SK-N-SH (cell line): ENCODE measurements around the gene ERCC5. TPM values are rescaled to one million over a fixed set of nuclear protein-coding genes. Genes with fewer than 3 reads are reported as not detected.

Source experiments
- CTCF ChIA-PET: fragments of 300-600, 350-600 bp; formaldehyde crosslinking; extraction: SDS; loops from one replicate; lab custom pipeline; 2021; lab: Yijun Ruan, JAX
- POLR2A ChIA-PET: fragments of 350-600 bp; sonication (Branson Sonifier 250); formaldehyde crosslinking; extraction: SDS; loops from one replicate; lab custom pipeline; 2020; ENCODE audit warnings: antibody characterized with exemption, inconsistent platforms; lab: Yijun Ruan, JAX
- DNase-seq: peaks from one replicate; pipeline ENCODE4 v3.0.0; 2012
- H2AFZ ChIP-seq: fragments of 200-600 bp; sonication (generic); 2 replicates; pipeline ENCODE4 v1.8.1; 2016; ENCODE audit warnings: antibody characterized with exemption, mild to moderate bottlenecking, low read depth
- H3F3A ChIP-seq: fragments of 200-600 bp; sonication (generic); replicated peaks from 2 replicates; pipeline ENCODE3; 2016; ENCODE audit warnings: antibody characterized with exemption, mild to moderate bottlenecking; ENCODE audit not compliant: insufficient read depth
- H3K27ac ChIP-seq, 2 experiments: fragments of 200-500 bp in 1 of 2; fragments of 200-600 bp in 1 of 2; sonication (Bioruptor generic) in 1 of 2; sonication (generic), shearing (Covaris generic) in 1 of 2; 2 replicates each; pipeline versions ENCODE4 v1.5.1 to v1.6.1; 2014 to 2016; ENCODE audit warnings: low read depth in 2 of 2, inconsistent platforms in 1 of 2, low read length in 1 of 2, mild to moderate bottlenecking in 1 of 2, mixed read lengths in 1 of 2
- H3K27me3 ChIP-seq: fragments of 200-600 bp; sonication (generic), shearing (Covaris generic); 2 replicates; pipeline ENCODE4 v1.6.1; 2016; ENCODE audit warnings: mixed run types; ENCODE audit not compliant: insufficient read depth
- H3K36me3 ChIP-seq, 2 experiments: fragments of 200-500 bp in 1 of 2; fragments of 200-600 bp in 1 of 2; sonication (Bioruptor generic) in 1 of 2; sonication (generic) in 1 of 2; replicated peaks in 1 of 2; 2 replicates each; pipeline versions ENCODE3 to v1.5.1; 2014 to 2016; ENCODE audit warnings: low read length in 1 of 2, mild to moderate bottlenecking in 1 of 2; ENCODE audit not compliant: insufficient read depth in 2 of 2, control insufficient read depth in 1 of 2
- H3K4me1 ChIP-seq, 2 experiments: fragments of 200-500 bp in 1 of 2; fragments of 200-600 bp in 1 of 2; sonication (Bioruptor generic) in 1 of 2; sonication (generic), shearing (Covaris generic) in 1 of 2; 2 replicates each; pipeline versions ENCODE4 v1.5.1 to v1.6.1; 2014 to 2016; ENCODE audit warnings: low read depth in 1 of 2, low read length in 1 of 2, mixed run types in 1 of 2; ENCODE audit not compliant: insufficient read depth in 2 of 2, control insufficient read depth in 1 of 2
- H3K4me2 ChIP-seq: fragments of 200-600 bp; sonication (generic), shearing (Covaris generic); 2 replicates; pipeline ENCODE4 v1.6.1; 2017; ENCODE audit warnings: mixed run types
- H3K4me3 ChIP-seq, 2 experiments: fragments of 200-500 bp in 1 of 2; fragments of 200-600 bp in 1 of 2; sonication (Bioruptor generic) in 1 of 2; sonication (generic), shearing (Covaris generic) in 1 of 2; 2 replicates each; pipeline versions ENCODE4 v1.5.1 to v1.8.1; 2014 to 2016; ENCODE audit warnings: low read depth in 2 of 2, inconsistent platforms in 1 of 2, low read length in 1 of 2, mild to moderate bottlenecking in 1 of 2, mixed read lengths in 1 of 2, moderate library complexity in 1 of 2
- H3K79me2 ChIP-seq: fragments of 200-600 bp; sonication (generic); 2 replicates; pipeline ENCODE4 v1.8.1; 2017; ENCODE audit warnings: mild to moderate bottlenecking; ENCODE audit not compliant: insufficient read depth
- H3K9ac ChIP-seq: fragments of 200-600 bp; sonication (generic); 2 replicates; pipeline ENCODE4 v1.6.1; 2017; ENCODE audit warnings: mixed run types
- H3K9me2 ChIP-seq: fragments of 200-600 bp; sonication (generic); 2 replicates; pipeline ENCODE4 v1.6.1; 2017; ENCODE audit warnings: mixed run types
- H3K9me3 ChIP-seq: fragments of 200-600 bp; sonication (generic); 2 replicates; pipeline ENCODE4 v1.6.1; 2017; ENCODE audit warnings: mixed run types, mild to moderate bottlenecking, moderate library complexity
- H4K20me1 ChIP-seq: fragments of 200-600 bp; sonication (generic); 2 replicates; pipeline ENCODE4 v1.6.1; 2017; ENCODE audit warnings: mild to moderate bottlenecking, mixed run types; ENCODE audit not compliant: insufficient read depth
- CHD2 ChIP-seq: fragments of 150-350 bp; IDR thresholded peaks from 2 replicates; pipeline ENCODE4 v1.6.1; 2018; ENCODE audit warnings: low read length; ENCODE audit not compliant: partially characterized antibody
- CTCF ChIP-seq: fragments of 200-600 bp; sonication (generic); IDR thresholded peaks from 2 replicates; pipeline ENCODE4 v1.6.1; 2017; ENCODE audit warnings: antibody characterized with exemption, mild to moderate bottlenecking, moderate library complexity
- ELF1 ChIP-seq: IDR thresholded peaks from 2 replicates; pipeline ENCODE4 v1.4.0; 2012
- EP300 ChIP-seq, 2 experiments: IDR thresholded peaks; 2 replicates each; pipeline versions ENCODE4 v1.4.0 to v1.6.1; 2012; ENCODE audit warnings: borderline replicate concordance in 1 of 2, low read depth in 1 of 2, low read length in 1 of 2
- EZH2phosphoT487 ChIP-seq: fragments of 200-600 bp; sonication (generic); IDR thresholded peaks from 2 replicates; pipeline ENCODE4 v1.6.1; 2017; ENCODE audit warnings: low read depth, mixed run types, mild to moderate bottlenecking, antibody characterized with exemption, moderate library complexity, borderline replicate concordance
- FOXJ3 ChIP-seq: sonication (generic); formaldehyde crosslinking; IDR thresholded peaks from 2 replicates; pipeline ENCODE4 v1.5.1; 2020; ENCODE audit warnings: mild to moderate bottlenecking, missing genetic modification reagents
- FOXM1 ChIP-seq: IDR thresholded peaks from 2 replicates; pipeline ENCODE4 v1.4.0; 2012; ENCODE audit warnings: low read depth, mild to moderate bottlenecking
- GABPA ChIP-seq: IDR thresholded peaks from 2 replicates; pipeline ENCODE4 v1.4.0; 2012; ENCODE audit warnings: low read depth, mild to moderate bottlenecking
- GATA2 ChIP-seq: sonication (generic); formaldehyde crosslinking; IDR thresholded peaks from 2 replicates; pipeline ENCODE4 v1.5.0; 2020; ENCODE audit warnings: mild to moderate bottlenecking, missing genetic modification reagents
- JUND ChIP-seq: IDR thresholded peaks from 2 replicates; pipeline ENCODE4 v1.4.0; 2012
- MAX ChIP-seq: IDR thresholded peaks from 2 replicates; pipeline ENCODE4 v1.4.0; 2012; ENCODE audit warnings: low read depth
- NRF1 ChIP-seq: IDR thresholded peaks from 2 replicates; pipeline ENCODE4 v1.6.1; 2012; ENCODE audit warnings: low read depth, mild to moderate bottlenecking, low read length
- POLR2AphosphoS5 ChIP-seq: IDR thresholded peaks from 2 replicates; pipeline ENCODE4 v1.6.1; 2012; ENCODE audit warnings: low read depth, low read length
- RAD21 ChIP-seq: IDR thresholded peaks from 2 replicates; pipeline ENCODE4 v1.6.1; 2012; ENCODE audit warnings: mild to moderate bottlenecking, low read length
- RCOR1 ChIP-seq: fragments of 150-350 bp; IDR thresholded peaks from 2 replicates; pipeline ENCODE4 v1.6.1; 2017; ENCODE audit warnings: antibody characterized with exemption, low read length
- RFX5 ChIP-seq: IDR thresholded peaks from 2 replicates; pipeline ENCODE4 v1.6.1; 2012; ENCODE audit warnings: mild to moderate bottlenecking, improper control_type of control experiment, low read length
- SMC3 ChIP-seq: IDR thresholded peaks from 2 replicates; pipeline ENCODE4 v1.6.1; 2012; ENCODE audit warnings: low read depth, low read length, improper control_type of control experiment
- TAF1 ChIP-seq: IDR thresholded peaks from 2 replicates; pipeline ENCODE4 v1.6.1; 2012; ENCODE audit warnings: low read depth, mild to moderate bottlenecking, low read length, moderate library complexity, borderline replicate concordance
- TEAD4 ChIP-seq: IDR thresholded peaks from 2 replicates; pipeline ENCODE4 v1.4.0; 2012; ENCODE audit warnings: mild to moderate bottlenecking, borderline replicate concordance; ENCODE audit not compliant: insufficient read depth
- WGBS: methylation state at CpG from one replicate; pipeline ENCODE4 v1.1.6; 2017; ENCODE audit warnings: low lambda C conversion rate; 5-methylcytosine and 5-hydroxymethylcytosine counted together
- polyA plus RNA-seq, 3 experiments: library from polyadenylated mRNA; depleted of rRNA; stranded (reverse); fragments of >200 nt; gene quantifications; 2 replicates each; pipeline ENCODE4 v1.2.3, GENCODE V29; 2012
- TF ChIP-seq, protein P1 (sequence below): fragments of 150-350 bp; IDR thresholded peaks from 2 replicates; pipeline ENCODE4 v1.6.1; 2016; ENCODE audit warnings: mild to moderate bottlenecking, low read depth, low read length

Gene ERCC5
- polyA plus RNA-seq, 1 of the 3 experiments (the other 2 are of a cell fraction): 14.1 TPM

DNA sequence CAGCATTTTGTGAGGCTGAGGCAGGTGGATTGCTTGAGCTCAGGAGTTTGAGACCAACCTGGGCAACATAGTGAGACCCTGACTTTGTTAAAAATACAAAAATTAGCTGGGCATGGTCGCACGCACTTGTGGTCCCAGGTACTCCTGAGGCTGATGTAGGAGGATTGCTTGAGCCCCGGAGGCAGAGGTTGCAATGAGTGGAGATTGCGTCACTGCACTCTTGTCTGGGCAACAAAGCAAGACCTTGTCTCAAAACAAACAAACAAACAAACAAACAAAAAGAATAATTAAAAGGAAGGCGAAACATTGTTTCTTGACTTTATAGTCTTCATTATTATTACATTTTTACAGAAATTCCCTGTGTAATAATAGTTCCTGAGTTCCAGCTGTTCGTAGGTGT is 31.0 kb upstream of the ERCC5 start:
- POLR2A ChIA-PET: no interaction called here
- 89% methylated on average over 6 of the region's 6 CpGs for WGBS
- peaks cover 57% of the 10 kb centered on the region for H3K79me2 ChIP-seq

GRCh38 chr13:102815788-102816187 is 30.0 kb upstream of the ERCC5 start:
- Histone ChIP-seq H3K27ac (peak overlapping the region in 1 of 2 experiments; percentile 61; a peak in 2 of 4 replicates), H4K20me1 (no peaks in the 10 kb centered on the region), H3F3A (peaks cover 13% of the 10 kb centered on the region), H2AFZ (no peak overlapping the region), H3K36me3 (peaks cover 21 to 31% of the 10 kb centered on the region in 2 experiments), H3K4me3 (no peak overlapping the region), H3K79me2 (peaks cover 49% of the 10 kb centered on the region), H3K27me3 (no peaks in the 10 kb centered on the region), H3K4me2 (peak overlapping the region; percentile 25; the same call in 1 of the 2 replicates), H3K4me1 (peaks cover 4 to 16% of the 10 kb centered on the region in 2 experiments; a peak in 3 of 4 replicates), H3K9me2 (no peaks in the 10 kb centered on the region), H3K9me3 (0 out of 2 replicates have a peak, but pooled peaks cover 5% of the 10 kb centered on the region), H3K9ac (no peak overlapping the region)
- DNase-seq: no peak
- WGBS: 28% methylated on average over 5 of the region's 5 CpGs
- POLR2A ChIA-PET: no interaction called here
- no peak for TF ChIP-seq SMC3
- no peak for TF ChIP-seq JUND
- no peak for TF ChIP-seq ELF1
- no peak for TF ChIP-seq RFX5
- no peak for TF ChIP-seq GATA2
- TF ChIP-seq RCOR1: no peak
- no peak for TF ChIP-seq TEAD4
- no peak for TF ChIP-seq POLR2AphosphoS5
- TF ChIP-seq, protein P1, sequence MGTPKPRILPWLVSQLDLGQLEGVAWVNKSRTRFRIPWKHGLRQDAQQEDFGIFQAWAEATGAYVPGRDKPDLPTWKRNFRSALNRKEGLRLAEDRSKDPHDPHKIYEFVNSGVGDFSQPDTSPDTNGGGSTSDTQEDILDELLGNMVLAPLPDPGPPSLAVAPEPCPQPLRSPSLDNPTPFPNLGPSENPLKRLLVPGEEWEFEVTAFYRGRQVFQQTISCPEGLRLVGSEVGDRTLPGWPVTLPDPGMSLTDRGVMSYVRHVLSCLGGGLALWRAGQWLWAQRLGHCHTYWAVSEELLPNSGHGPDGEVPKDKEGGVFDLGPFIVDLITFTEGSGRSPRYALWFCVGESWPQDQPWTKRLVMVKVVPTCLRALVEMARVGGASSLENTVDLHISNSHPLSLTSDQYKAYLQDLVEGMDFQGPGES: no peak
- TF ChIP-seq FOXJ3 (CRISPR knock-in tag): no peak
- TF ChIP-seq RAD21: no peak
- no peak for TF ChIP-seq CTCF
- TF ChIP-seq FOXM1: no peak
- TF ChIP-seq GABPA: no peak
- no peak for TF ChIP-seq TAF1
- no peak for TF ChIP-seq MAX
- TF ChIP-seq NRF1: no peak
- TF ChIP-seq EP300 (IDR thresholded peaks at IDR 0.05; ENCODE audit: borderline replicate concordance in 1 of 2, low read depth in 1 of 2, low read length in 1 of 2): no peak
- CTCF ChIA-PET: interaction anchor here (2.4 kb wide), 1 partner anchor 16 kb away, joined by 10 read pairs; no protein-coding TSS in a partner anchor

More for the DNA sequence above, 31.0 kb upstream of the ERCC5 start:
- Histone ChIP-seq H3K9me2 (no peaks in the 10 kb centered on the region), H2AFZ (no peak overlapping the region), H3K9ac (no peak overlapping the region), H3K4me3 (no peak overlapping the region), H3F3A (peaks cover 13% of the 10 kb centered on the region), H4K20me1 (no peaks in the 10 kb centered on the region), H3K4me2 (no peak overlapping the region), H3K27me3 (no peaks in the 10 kb centered on the region), H3K9me3 (0 out of 2 replicates have a peak, but pooled peaks cover 5% of the 10 kb centered on the region), H3K27ac (no peak overlapping the region), H3K36me3 (peaks cover 25 to 30% of the 10 kb centered on the region in 2 experiments), H3K4me1 (peaks cover 4 to 16% of the 10 kb centered on the region in 2 experiments; a peak in 3 of 4 replicates)
- CTCF ChIA-PET: interaction anchor here (2.4 kb wide), 1 partner anchor 15 kb away, joined by 10 read pairs; no protein-coding TSS in a partner anchor
- TF ChIP-seq ELF1 (no peak), NRF1 (no peak), EZH2phosphoT487 (no peak), CHD2 (no peak)
- no peak for DNase-seq
